ENCODE data around the gene RAB36. TPM values are rescaled to one million over a fixed set of nuclear protein-coding genes. Genes with fewer than 3 reads are reported as not detected.

The RAB36 gene
- total RNA-seq, 1 experiment from 2014 or later = 1.4 TPM

GRCh38 chr22:23151827-23152226 is 6.5 kb downstream of the RAB36 start:
- Histone ChIP-seq H3K4me1 (ENCODE audit: insufficient read depth, low read length) (peaks cover 3% of the 10 kb centered on the region; the same call in 1 of the 2 replicates), H2AK5ac (ENCODE audit: insufficient read length, low read length) (no peak overlapping the region), H2AFZ (ENCODE audit: low read length) (no peak overlapping the region), H3K4me2 (ENCODE audit: insufficient read depth, insufficient read length, low read length) (no peak overlapping the region), H3K23ac (ENCODE audit: insufficient read length, low read depth, low read length) (no peak overlapping the region), H4K20me1 (ENCODE audit: control insufficient read depth, insufficient read depth, insufficient read length) (no peaks in the 10 kb centered on the region), H3K79me2 (ENCODE audit: insufficient read depth, low read length) (no peaks in the 10 kb centered on the region), H3K23me2 (ENCODE audit: insufficient read length, low read depth, low read length, poor library complexity, severe bottlenecking) (no peaks in the 10 kb centered on the region), H2BK120ac (ENCODE audit: low read depth, low read length, poor library complexity, severe bottlenecking) (no peak overlapping the region), H3K9me3 (ENCODE audit: control insufficient read depth, low read depth, low read length) (no peaks in the 10 kb centered on the region), H2BK15ac (ENCODE audit: low read depth, low read length) (no peak overlapping the region), H3K18ac (ENCODE audit: insufficient read length, low read depth, low read length) (no peak overlapping the region), H3K56ac (ENCODE audit: insufficient read length, low read depth, low read length) (no peak overlapping the region), H3K9ac (ENCODE audit: extremely low read depth, insufficient read length, low read length) (no peak overlapping the region), H2BK20ac (ENCODE audit: low read depth, low read length, poor library complexity, severe bottlenecking) (no peak overlapping the region), H4K91ac (ENCODE audit: insufficient read length, low read depth, low read length) (no peak overlapping the region), H3K79me1 (ENCODE audit: insufficient read depth, low read depth, low read length, poor library complexity, severe bottlenecking) (no peaks in the 10 kb centered on the region), H2BK5ac (ENCODE audit: insufficient read length, low read length) (no peak overlapping the region), H3K27me3 (ENCODE audit: insufficient read depth, low read length) (no peaks in the 10 kb centered on the region; the same call in 1 of the 2 replicates), H3T11ph (ENCODE audit: low read length) (no peak overlapping the region), H4K5ac (ENCODE audit: insufficient read length, low read depth, low read length) (no peak overlapping the region), H4K8ac (replicated peaks; ENCODE audit: insufficient read length, low read depth, low read length) (no peak overlapping the region), H3K27ac (ENCODE audit: insufficient read length, low read depth, low read length) (no peak overlapping the region), H3K14ac (ENCODE audit: insufficient read depth, low read length) (no peak overlapping the region; the same call in 1 of the 2 replicates), H3K4ac (ENCODE audit: low read depth, low read length) (no peak overlapping the region), H2BK12ac (ENCODE audit: insufficient read length, low read depth, low read length) (no peak overlapping the region)
- TF ChIP-seq CTCF (conservative IDR thresholded peaks at IDR 0.05) = no peak
- Mint-ChIP-seq H3K27ac (no peak overlapping the region), H3K9me3 (no peaks in the 10 kb centered on the region), H3K4me1 (peaks cover 34 to 37% of the 10 kb centered on the region in 2 experiments), H3K4me3 (no peak overlapping the region), H3K27me3 (ENCODE audit: low read depth) (peaks cover 30% of the 10 kb centered on the region), H3K36me3 (ENCODE audit: insufficient read depth in 1 of 3, low read depth in 3 of 3) (peaks cover 0 to 4% (median 0%) of the 10 kb centered on the region in 3 experiments; a peak in 3 of 7 replicates)
- DNase-seq = no peak
- no CpG with 5 or more reads among the region's 16 CpGs for WGBS (ENCODE audit: extremely low coverage, insufficient read length, low lambda C conversion rate)
